IMR-90 (cell line): ENCODE data around the gene RNU6-1. TPM values are rescaled to one million over a fixed set of nuclear protein-coding genes. Genes with fewer than 3 reads are reported as not detected.

ENCODE experiments used
- ATAC-seq: fragments of 200-7000 bp; cut with Tn5 transposase; 2 replicates; pipeline ENCODE4 v1.9.1; 2020; ENCODE audit warnings: low read depth, mild to moderate bottlenecking, moderate library complexity
- BruUV-seq: library from RNA; stranded (reverse); fragments of 400-500 nt; replicated peaks from 2 replicates; lab custom pipeline; 2021; lab: Mats Ljungman, UMichigan
- CTCF ChIA-PET: fragments of 300-600 bp; formaldehyde crosslinking; extraction: SDS; loops from one replicate; lab custom pipeline; 2021; ENCODE audit warnings: antibody characterized with exemption; lab: Yijun Ruan, JAX
- POLR2A ChIA-PET: fragments of 300-600 bp; sonication (Branson Sonifier 250); formaldehyde crosslinking; loops from one replicate; lab custom pipeline; 2022; ENCODE audit warnings: antibody characterized with exemption; ENCODE audit not compliant: unreplicated experiment; lab: Charles Lee
- DNase-seq: peaks from one replicate; pipeline ENCODE4 v3.0.0; 2013
- H2AFZ ChIP-seq: replicated peaks from 2 replicates; pipeline ENCODE3; 2013; ENCODE audit warnings: low read length, mild to moderate bottlenecking; ENCODE audit not compliant: poor library complexity
- H2AK5ac ChIP-seq: 2 replicates; pipeline ENCODE4 v1.6.1; 2013; ENCODE audit warnings: low read depth, low read length, inconsistent platforms
- H2AK9ac ChIP-seq: replicated peaks from 2 replicates; pipeline ENCODE3; 2013; ENCODE audit warnings: mild to moderate bottlenecking, low read depth, low read length, moderate library complexity; ENCODE audit not compliant: poor library complexity
- H2BK120ac ChIP-seq: 2 replicates; pipeline ENCODE4 v1.6.1; 2013; ENCODE audit warnings: low read depth, low read length, inconsistent platforms
- H2BK15ac ChIP-seq: 3 replicates; pipeline ENCODE4 v1.6.1; 2013; ENCODE audit warnings: low read depth, low read length, inconsistent platforms
- H2BK20ac ChIP-seq: 2 replicates; pipeline ENCODE4 v1.6.1; 2013; ENCODE audit warnings: low read depth, mild to moderate bottlenecking, inconsistent platforms, low read length, moderate library complexity
- H2BK5ac ChIP-seq: 2 replicates; pipeline ENCODE4 v1.6.1; 2013; ENCODE audit warnings: mild to moderate bottlenecking, low read depth, low read length, inconsistent platforms; ENCODE audit not compliant: poor library complexity, severe bottlenecking
- H3K14ac ChIP-seq: replicated peaks from 2 replicates; pipeline ENCODE4 v1.6.1; 2013; ENCODE audit warnings: low read depth, low read length, inconsistent platforms
- H3K18ac ChIP-seq: 2 replicates; pipeline ENCODE4 v1.6.1; 2013; ENCODE audit warnings: low read depth, low read length, control low read depth
- H3K23ac ChIP-seq: 2 replicates; pipeline ENCODE4 v1.6.1; 2013; ENCODE audit warnings: low read depth, low read length, inconsistent platforms
- H3K27ac ChIP-seq: 2 replicates; pipeline ENCODE4 v1.5.1; 2013; ENCODE audit warnings: mild to moderate bottlenecking, control low read depth, low read length; ENCODE audit not compliant: insufficient read depth
- H3K27me3 ChIP-seq: 2 replicates; pipeline ENCODE4 v1.6.1; 2013; ENCODE audit warnings: low read length; ENCODE audit not compliant: control insufficient read depth, insufficient read depth
- H3K36me3 ChIP-seq: 2 replicates; pipeline ENCODE4 v1.6.1; 2013; ENCODE audit warnings: low read length, mixed read lengths; ENCODE audit not compliant: control insufficient read depth, insufficient read depth
- H3K4ac ChIP-seq: 2 replicates; pipeline ENCODE4 v1.6.1; 2013; ENCODE audit warnings: low read depth, low read length, inconsistent platforms
- H3K4me1 ChIP-seq: 2 replicates; pipeline ENCODE4 v1.6.1; 2013; ENCODE audit warnings: low read length, mixed read lengths; ENCODE audit not compliant: control insufficient read depth, insufficient read depth
- H3K4me2 ChIP-seq: 2 replicates; pipeline ENCODE4 v1.6.1; 2013; ENCODE audit warnings: low read depth, mild to moderate bottlenecking, control low read depth, low read length, moderate library complexity
- H3K4me3 ChIP-seq: 2 replicates; pipeline ENCODE4 v1.5.1; 2013; ENCODE audit warnings: low read depth, mild to moderate bottlenecking, control low read depth, low read length, moderate library complexity; ENCODE audit not compliant: insufficient read depth
- H3K56ac ChIP-seq: 2 replicates; pipeline ENCODE4 v1.6.1; 2013; ENCODE audit warnings: low read length, inconsistent platforms; ENCODE audit not compliant: insufficient read depth; ENCODE audit errors: extremely low read depth
- H3K79me1 ChIP-seq, 2 experiments: 2 replicates each; pipeline ENCODE4 v1.6.1; 2013; ENCODE audit warnings: low read length in 2 of 2, inconsistent platforms in 1 of 2, low read depth in 1 of 2
- H3K9ac ChIP-seq: 2 replicates; pipeline ENCODE4 v1.6.1; 2013; ENCODE audit warnings: low read depth, low read length, control low read depth
- H3K9me1 ChIP-seq: 2 replicates; pipeline ENCODE4 v1.6.1; 2013; ENCODE audit warnings: low read length, inconsistent platforms; ENCODE audit not compliant: insufficient read depth
- H3K9me3 ChIP-seq: 2 replicates; pipeline ENCODE4 v1.6.1; 2013; ENCODE audit warnings: low read length; ENCODE audit not compliant: control insufficient read depth, insufficient read depth
- H4K20me1 ChIP-seq: 2 replicates; pipeline ENCODE4 v1.6.1; 2013; ENCODE audit warnings: low read length, inconsistent platforms; ENCODE audit not compliant: insufficient read depth
- H4K5ac ChIP-seq: 2 replicates; pipeline ENCODE4 v1.6.1; 2013; ENCODE audit warnings: mild to moderate bottlenecking, low read depth, low read length, control low read depth
- H4K8ac ChIP-seq, 2 experiments: 2 replicates each; pipeline ENCODE4 v1.6.1; 2013; ENCODE audit warnings: low read depth in 2 of 2, low read length in 2 of 2, control low read depth in 1 of 2, inconsistent platforms in 1 of 2
- H4K91ac ChIP-seq: 2 replicates; pipeline ENCODE4 v1.6.1; 2013; ENCODE audit warnings: low read depth, low read length, inconsistent platforms; ENCODE audit not compliant: insufficient read depth
- BHLHE40 ChIP-seq: fragments of 150-350 bp; IDR thresholded peaks from 2 replicates; pipeline ENCODE4 v1.6.1; 2016; ENCODE audit warnings: mild to moderate bottlenecking, low read depth, low read length
- CEBPB ChIP-seq: IDR thresholded peaks from 2 replicates; pipeline ENCODE4 v1.6.1; 2012; ENCODE audit warnings: low read depth, low read length, improper control_type of control experiment
- CHD1 ChIP-seq: IDR thresholded peaks from 2 replicates; pipeline ENCODE4 v1.6.1; 2012; ENCODE audit warnings: low read depth, low read length, improper control_type of control experiment
- FOS ChIP-seq: fragments of 150-350 bp; IDR thresholded peaks from 2 replicates; pipeline ENCODE4 v1.6.1; 2016; ENCODE audit warnings: low read depth, low read length
- MAFK ChIP-seq: IDR thresholded peaks from 2 replicates; pipeline ENCODE4 v1.6.1; 2012; ENCODE audit warnings: low read depth, low read length, improper control_type of control experiment
- MAZ ChIP-seq: IDR thresholded peaks from 2 replicates; pipeline ENCODE4 v1.6.1; 2012; ENCODE audit warnings: low read depth, mild to moderate bottlenecking, low read length, improper control_type of control experiment, moderate library complexity, borderline replicate concordance
- MXI1 ChIP-seq: IDR thresholded peaks from 2 replicates; pipeline ENCODE4 v1.6.1; 2012; ENCODE audit warnings: low read depth, mild to moderate bottlenecking, low read length, moderate library complexity, borderline replicate concordance
- NFE2L2 ChIP-seq: fragments of 150-350 bp; IDR thresholded peaks from 2 replicates; pipeline ENCODE4 v1.6.1; 2016; ENCODE audit warnings: low read depth, mild to moderate bottlenecking, low read length
- POLR2A ChIP-seq: IDR thresholded peaks from 2 replicates; pipeline ENCODE4 v1.6.1; 2012; ENCODE audit warnings: mild to moderate bottlenecking, low read depth, low read length
- RAD21 ChIP-seq: IDR thresholded peaks from 2 replicates; pipeline ENCODE4 v1.6.1; 2012; ENCODE audit warnings: low read length, improper control_type of control experiment
- RCOR1 ChIP-seq: IDR thresholded peaks from 2 replicates; pipeline ENCODE4 v1.6.1; 2012; ENCODE audit warnings: mild to moderate bottlenecking, low read length, improper control_type of control experiment; ENCODE audit not compliant: insufficient replicate concordance
- RFX5 ChIP-seq: IDR thresholded peaks from 2 replicates; pipeline ENCODE4 v1.8.0; 2012; ENCODE audit warnings: low read depth, mild to moderate bottlenecking, low read length, moderate library complexity
- SMC3 ChIP-seq: fragments of 150-350 bp; IDR thresholded peaks from 2 replicates; pipeline ENCODE4 v1.6.1; 2016; ENCODE audit warnings: low read depth, mild to moderate bottlenecking, antibody characterized with exemption, low read length, moderate library complexity
- WGBS, 2 experiments: methylation state at CpG; one replicate each; pipeline versions ENCODE4 v1.1.5 to v1.1.7; 2013; ENCODE audit warnings: missing lambda C conversion rate in 2 of 2; ENCODE audit not compliant: insufficient read length in 1 of 2; ENCODE audit errors: extremely low coverage in 2 of 2; 5-methylcytosine and 5-hydroxymethylcytosine counted together
- dilution Hi-C: fragments of 300-500 bp; cut with HindIII; formaldehyde crosslinking; loops from one replicate; pipeline ENCODE4 v1.14.3; 2018; ENCODE audit warnings: low sequenced_read_pairs; ENCODE audit not compliant: unreplicated experiment
- in situ Hi-C: fragments of 300-500 bp; cut with MboI; formaldehyde crosslinking; loops from 3 replicates; pipeline ENCODE4 v1.14.3; 2019; ENCODE audit warnings: low sequenced_read_pairs, inconsistent platforms, mixed read lengths
- intact Hi-C: fragments of 100-400 bp; cut with micrococcal nuclease; formaldehyde crosslinking; loops from 2 replicates; pipeline ENCODE4 v1.10.0; 2022
- polyA plus RNA-seq, 3 experiments: library from polyadenylated mRNA; depleted of rRNA; stranded (reverse); fragments of >200 nt; gene quantifications; 2 replicates each; pipeline ENCODE4 v1.2.3, GENCODE V29; 2012; ENCODE audit warnings: low replicate concordance in 1 of 3
- total RNA-seq: library from RNA; depleted of rRNA; stranded (reverse); fragments of >200 nt; gene quantifications from 2 replicates; pipeline ENCODE4 v1.2.3, GENCODE V29; 2012
- TF ChIP-seq, protein P1 (sequence below): fragments of 150-350 bp; IDR thresholded peaks from 2 replicates; pipeline ENCODE4 v1.6.1; 2016; ENCODE audit warnings: low read depth, mild to moderate bottlenecking, low read length, moderate library complexity, borderline replicate concordance
- TF ChIP-seq, protein P2 (sequence below): conservative IDR thresholded peaks from 2 replicates; pipeline ENCODE4 v1.5.1; 2012; ENCODE audit warnings: mild to moderate bottlenecking, low read depth, low read length, improper control_type of control experiment
- TF ChIP-seq, protein P3 (sequence below): fragments of 150-350 bp; IDR thresholded peaks from 2 replicates; pipeline ENCODE4 v1.6.1; 2017; ENCODE audit warnings: mild to moderate bottlenecking, antibody characterized with exemption, low read length, low read depth

The RNU6-1 gene
- total and polyA plus RNA-seq, 2 of the 4 experiments (the other 2 are of a cell fraction), result not detected

DNA sequence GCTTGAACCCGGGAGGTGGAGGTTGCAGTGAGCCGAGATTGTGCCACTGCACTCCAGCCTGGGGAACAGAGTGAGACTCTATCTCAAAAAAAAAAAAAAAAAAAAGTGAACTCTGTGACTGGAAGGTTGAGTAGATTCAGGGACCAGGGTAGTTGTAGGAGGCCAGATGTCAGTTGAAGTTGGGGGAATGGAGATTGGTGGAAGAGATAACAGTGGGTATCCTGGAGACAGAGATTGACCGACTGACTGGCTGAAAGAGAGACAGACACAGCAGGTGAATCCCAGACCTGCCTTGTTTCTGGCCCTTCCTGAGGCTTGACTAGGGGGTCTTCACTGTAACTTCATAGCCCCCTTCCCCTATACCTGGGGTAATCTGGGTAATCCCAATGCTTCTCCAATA is 22.1 kb upstream of the RNU6-1 start:
- whole genome bisulfite sequencing, 2 experiments, result 80% methylated on average over 1 of the region's 3 CpGs; no CpG with 5 or more reads in 1 of the 2 experiments
- no peak overlapping the region for H3K18ac ChIP-seq
- no peak overlapping the region for H4K5ac ChIP-seq
- no peak overlapping the region for H2AK5ac ChIP-seq
- H2BK5ac ChIP-seq, result no peak overlapping the region
- H2AFZ ChIP-seq, result no peak overlapping the region
- peaks cover 4% of the 10 kb centered on the region for H3K27me3 ChIP-seq
- H3K9me1 ChIP-seq, result no peaks in the 10 kb centered on the region; the same call in 1 of the 2 replicates
- no peaks in the 10 kb centered on the region for H3K79me1 ChIP-seq
- no peak overlapping the region for H3K4ac ChIP-seq
- in situ Hi-C loops, result loop anchor here (10.0 kb wide), 1 partner anchor 293 kb away; no protein-coding TSS in a partner anchor
- no peak overlapping the region for H2BK20ac ChIP-seq
- H3K56ac ChIP-seq, result no peak overlapping the region
- no peak overlapping the region for H3K4me3 ChIP-seq
- no peak overlapping the region for H4K91ac ChIP-seq
- no peak overlapping the region for H2BK15ac ChIP-seq
- no peak overlapping the region for H3K27ac ChIP-seq
- ChIA-PET POLR2A (no interaction called here), CTCF (interaction anchor here (1.2 kb wide), 2 partner anchors 15 to 293 kb away, joined by 3 to 4 read pairs; no protein-coding TSS in a partner anchor)
- no peak for DNase-seq
- intact Hi-C loops, result loop anchor here (2.0 kb wide), 1 partner anchor 349 kb away; no protein-coding TSS in a partner anchor
- H2BK120ac ChIP-seq, result no peak overlapping the region
- H3K4me2 ChIP-seq, result no peak overlapping the region
- ATAC-seq, result no peak
- no peak overlapping the region for H3K14ac ChIP-seq
- no peak overlapping the region for H4K8ac ChIP-seq
- TF ChIP-seq RCOR1 (no peak), RFX5 (no peak), SMC3 (no peak), BHLHE40 (no peak), POLR2A (no peak), FOS (no peak), RAD21 (no peak), CEBPB (no peak), CHD1 (no peak), MXI1 (no peak), MAFK (no peak), NFE2L2 (no peak), MAZ (no peak)
- TF ChIP-seq, protein P1, sequence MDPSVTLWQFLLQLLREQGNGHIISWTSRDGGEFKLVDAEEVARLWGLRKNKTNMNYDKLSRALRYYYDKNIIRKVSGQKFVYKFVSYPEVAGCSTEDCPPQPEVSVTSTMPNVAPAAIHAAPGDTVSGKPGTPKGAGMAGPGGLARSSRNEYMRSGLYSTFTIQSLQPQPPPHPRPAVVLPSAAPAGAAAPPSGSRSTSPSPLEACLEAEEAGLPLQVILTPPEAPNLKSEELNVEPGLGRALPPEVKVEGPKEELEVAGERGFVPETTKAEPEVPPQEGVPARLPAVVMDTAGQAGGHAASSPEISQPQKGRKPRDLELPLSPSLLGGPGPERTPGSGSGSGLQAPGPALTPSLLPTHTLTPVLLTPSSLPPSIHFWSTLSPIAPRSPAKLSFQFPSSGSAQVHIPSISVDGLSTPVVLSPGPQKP, result no peak
- TF ChIP-seq, protein P2, sequence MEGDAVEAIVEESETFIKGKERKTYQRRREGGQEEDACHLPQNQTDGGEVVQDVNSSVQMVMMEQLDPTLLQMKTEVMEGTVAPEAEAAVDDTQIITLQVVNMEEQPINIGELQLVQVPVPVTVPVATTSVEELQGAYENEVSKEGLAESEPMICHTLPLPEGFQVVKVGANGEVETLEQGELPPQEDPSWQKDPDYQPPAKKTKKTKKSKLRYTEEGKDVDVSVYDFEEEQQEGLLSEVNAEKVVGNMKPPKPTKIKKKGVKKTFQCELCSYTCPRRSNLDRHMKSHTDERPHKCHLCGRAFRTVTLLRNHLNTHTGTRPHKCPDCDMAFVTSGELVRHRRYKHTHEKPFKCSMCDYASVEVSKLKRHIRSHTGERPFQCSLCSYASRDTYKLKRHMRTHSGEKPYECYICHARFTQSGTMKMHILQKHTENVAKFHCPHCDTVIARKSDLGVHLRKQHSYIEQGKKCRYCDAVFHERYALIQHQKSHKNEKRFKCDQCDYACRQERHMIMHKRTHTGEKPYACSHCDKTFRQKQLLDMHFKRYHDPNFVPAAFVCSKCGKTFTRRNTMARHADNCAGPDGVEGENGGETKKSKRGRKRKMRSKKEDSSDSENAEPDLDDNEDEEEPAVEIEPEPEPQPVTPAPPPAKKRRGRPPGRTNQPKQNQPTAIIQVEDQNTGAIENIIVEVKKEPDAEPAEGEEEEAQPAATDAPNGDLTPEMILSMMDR, result no peak
- TF ChIP-seq, protein P3, sequence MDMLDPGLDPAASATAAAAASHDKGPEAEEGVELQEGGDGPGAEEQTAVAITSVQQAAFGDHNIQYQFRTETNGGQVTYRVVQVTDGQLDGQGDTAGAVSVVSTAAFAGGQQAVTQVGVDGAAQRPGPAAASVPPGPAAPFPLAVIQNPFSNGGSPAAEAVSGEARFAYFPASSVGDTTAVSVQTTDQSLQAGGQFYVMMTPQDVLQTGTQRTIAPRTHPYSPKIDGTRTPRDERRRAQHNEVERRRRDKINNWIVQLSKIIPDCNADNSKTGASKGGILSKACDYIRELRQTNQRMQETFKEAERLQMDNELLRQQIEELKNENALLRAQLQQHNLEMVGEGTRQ, result no peak
- dilution Hi-C loops, result no loop called here
- H3K9ac ChIP-seq, result no peak overlapping the region
- H3K9me3 ChIP-seq, result no peaks in the 10 kb centered on the region
- H2AK9ac ChIP-seq, result no peak overlapping the region
- H3K36me3 ChIP-seq, result no peaks in the 10 kb centered on the region
- peaks cover 4% of the 10 kb centered on the region; the same call in 1 of the 2 replicates for H3K4me1 ChIP-seq
- H4K20me1 ChIP-seq, result no peaks in the 10 kb centered on the region
- no TSS peak for BruUV-seq
- H3K23ac ChIP-seq, result no peak overlapping the region
